GM18511 (cell line): ENCODE results near the gene CD320.

ENCODE experiments used
- ATAC-seq: cut with Tn5 transposase; IDR thresholded peaks from one replicate; pipeline ENCODE4 v1.9.1; 2021; ENCODE audit warnings: mild to moderate bottlenecking, moderate library complexity; ENCODE audit not compliant: unreplicated experiment

Gene CD320

GRCh38 chr19:8255426-8256125, 52.6 kb downstream of the CD320 start:
- no peak for ATAC-seq

GRCh38 chr19:8254286-8255001, 53.7 kb downstream of the CD320 start:
- ATAC-seq, result no peak

GRCh38 chr19:8253678-8254077, 54.5 kb downstream of the CD320 start:
- ATAC-seq, result no peak

GRCh38 chr19:8252922-8253589, 55.1 kb downstream of the CD320 start:
- ATAC-seq, result no peak
